ENCODE data around the gene MARCHF3.
"Not testable (repeated sequence)": the region's sequence is repeated elsewhere in the genome, so short reads cannot be mapped to it uniquely, and the experiment has no call there.

MARCHF3 gene

DNA sequence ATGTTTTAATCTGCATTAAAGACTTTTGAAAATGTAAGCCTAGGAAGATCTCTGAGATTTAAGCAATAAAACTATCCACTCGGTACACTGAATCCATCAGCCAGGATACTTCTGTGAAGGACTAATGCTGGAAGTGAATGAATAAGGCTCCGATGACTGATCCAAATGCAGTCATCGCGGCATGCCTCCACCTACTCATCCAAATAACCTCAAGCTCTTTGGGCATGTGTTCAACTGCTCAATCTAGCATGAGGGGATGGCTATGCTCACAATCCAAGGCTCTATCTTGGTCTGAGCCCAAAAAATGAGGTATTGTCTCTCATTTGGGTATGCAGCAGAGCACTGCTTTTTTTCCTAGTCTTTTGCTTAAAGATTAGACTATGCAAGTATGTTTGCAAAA is 19.2 kb downstream of the MARCHF3 start:
- no peak for DNase-seq

DNA sequence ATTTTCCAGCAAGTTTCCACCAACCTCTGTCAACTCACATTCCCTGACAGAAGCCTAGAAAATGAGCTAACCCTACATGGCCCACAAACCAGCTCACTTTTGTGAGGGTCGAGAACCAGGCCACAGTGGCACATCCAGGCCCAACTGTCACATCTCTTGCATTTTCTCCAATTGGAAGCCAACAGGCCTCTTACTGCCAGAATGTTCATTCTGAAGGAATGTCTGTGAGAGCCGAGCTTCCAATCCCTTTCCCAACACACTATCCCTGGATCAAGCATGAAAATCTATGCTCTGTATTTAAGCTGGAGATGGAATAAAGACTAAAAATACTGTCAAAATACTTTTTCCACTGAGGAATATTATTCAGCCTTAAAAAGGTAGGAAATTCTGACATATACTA is 20.0 kb downstream of the MARCHF3 start:
- no peak for DNase-seq

DNA sequence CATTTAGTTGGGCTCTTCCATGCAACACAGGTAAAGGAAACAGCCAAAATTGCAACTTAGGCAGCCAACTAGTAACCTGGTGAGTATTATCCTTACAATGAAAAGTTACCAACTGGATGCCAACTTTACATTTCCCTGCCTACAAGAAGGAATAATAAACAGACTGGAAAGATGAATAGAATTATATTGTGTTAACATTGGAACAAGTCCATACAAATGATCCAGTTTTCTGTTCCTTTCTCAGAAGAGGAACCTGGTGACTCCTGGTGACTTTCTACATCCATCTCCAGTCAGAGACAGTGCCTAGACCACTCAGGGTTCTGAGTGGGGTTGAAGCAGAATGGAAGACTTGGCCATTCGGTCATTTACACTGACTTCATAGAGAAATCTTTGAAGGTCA is 20.6 kb downstream of the MARCHF3 start:
- no peak for DNase-seq

DNA sequence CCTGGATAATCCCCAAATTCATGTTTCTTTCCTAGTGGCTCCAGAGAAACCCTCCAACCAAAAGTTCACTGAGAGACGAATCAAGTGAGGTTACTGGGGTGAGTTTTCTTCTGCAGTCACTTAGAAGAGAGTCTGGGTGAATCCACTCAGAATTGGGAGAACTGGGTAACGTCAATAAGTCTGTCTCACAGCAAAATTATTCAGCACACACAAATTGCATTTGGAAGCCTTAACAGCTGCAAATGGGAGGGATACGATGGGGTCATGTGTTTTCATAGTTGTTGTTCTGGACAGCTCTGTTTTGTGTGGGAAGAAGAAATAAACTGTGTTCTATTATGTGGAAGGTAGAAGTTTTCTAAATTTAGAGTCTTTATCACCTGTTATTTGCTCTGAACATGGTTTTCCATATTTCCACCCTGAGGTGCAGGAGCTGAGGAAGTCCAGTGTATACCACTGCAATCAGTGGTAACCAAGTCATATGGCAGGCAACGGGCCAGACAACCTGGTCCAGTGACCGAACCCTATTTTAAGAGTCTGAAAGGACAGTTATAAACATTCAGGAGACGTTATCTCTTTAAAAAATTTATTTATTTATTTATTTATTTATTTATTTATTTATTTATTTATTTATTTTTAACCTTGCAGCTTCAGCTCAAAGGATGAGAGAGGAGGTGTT is 21.9 kb downstream of the MARCHF3 start:
- DNase-seq, result no peak

DNA sequence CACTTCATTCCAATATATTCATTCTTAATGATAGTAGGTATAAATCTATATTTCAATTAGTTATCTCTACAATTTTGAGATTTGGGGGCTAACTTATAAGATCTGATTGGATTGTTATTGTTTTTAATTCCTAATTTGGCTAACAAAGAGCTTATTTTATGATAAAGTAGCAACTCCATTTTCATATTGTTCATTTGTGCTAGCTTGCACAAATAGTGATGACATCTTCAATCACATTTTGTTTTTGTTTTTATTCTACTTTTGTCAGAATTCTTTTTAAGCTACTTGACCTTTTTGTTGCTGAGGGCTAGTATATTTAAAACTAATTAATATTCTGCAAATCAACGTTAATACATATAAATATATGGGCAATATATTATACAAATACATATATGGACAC is 22.8 kb downstream of the MARCHF3 start:
- DNase-seq, result no peak

DNA sequence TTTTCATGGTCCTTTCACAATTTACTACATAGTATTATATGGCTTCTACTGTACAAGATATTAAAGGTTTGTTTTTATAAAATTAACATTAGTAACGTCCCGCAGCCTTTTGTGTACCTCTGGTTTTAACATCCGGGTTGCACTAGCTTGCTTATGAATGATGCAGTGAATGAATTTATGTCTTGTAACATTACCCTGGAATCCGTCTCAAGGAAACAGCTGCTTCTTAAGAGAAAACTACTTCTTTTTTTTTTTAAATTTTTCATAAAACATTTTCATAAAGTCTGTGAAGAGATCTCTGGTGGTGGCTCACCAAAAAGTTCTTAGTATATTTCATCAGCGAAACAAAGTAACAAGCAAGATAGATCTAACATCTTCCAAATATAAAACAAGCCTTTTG is 23.6 kb downstream of the MARCHF3 start:
- no peak for DNase-seq

DNA sequence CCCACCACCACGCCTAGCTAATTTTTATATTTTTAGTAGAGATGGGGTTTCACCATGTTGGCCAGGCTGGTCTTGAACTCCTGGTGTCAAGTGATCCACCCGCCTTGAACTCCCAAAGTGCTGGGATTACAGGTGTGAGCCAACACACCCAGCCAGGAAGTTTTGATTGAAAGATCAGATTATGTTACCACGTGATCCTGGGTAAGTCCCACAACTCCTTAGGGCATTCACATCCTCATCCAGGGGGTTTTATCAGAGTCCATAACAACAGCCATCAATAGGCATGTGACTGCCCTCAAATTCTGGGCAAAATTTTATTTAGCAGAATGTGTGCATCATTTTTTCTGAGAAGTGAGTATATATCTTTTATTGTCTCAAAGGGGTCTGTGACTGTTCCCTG is 25.1 kb downstream of the MARCHF3 start:
- not testable (repeated sequence) for DNase-seq

DNA sequence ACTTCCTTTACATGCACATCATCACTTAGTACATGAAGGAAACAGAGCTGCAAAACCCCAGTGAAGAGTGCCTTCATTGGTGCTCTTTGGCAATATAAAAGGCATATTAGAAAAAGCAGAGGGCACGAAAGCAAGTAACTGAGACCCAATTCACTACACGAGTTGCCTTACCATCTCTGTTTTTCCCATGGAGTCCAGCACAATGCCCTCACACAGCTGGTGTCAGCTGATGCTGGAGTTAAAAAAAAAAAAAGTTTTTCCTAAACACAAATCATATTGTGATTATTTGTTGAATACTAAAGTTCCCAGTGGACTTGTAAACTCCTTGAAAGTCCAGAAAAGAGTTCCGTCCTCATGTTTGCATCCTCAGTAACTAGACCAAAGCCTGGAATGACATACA is 25.6 kb downstream of the MARCHF3 start:
- no peak for DNase-seq

DNA sequence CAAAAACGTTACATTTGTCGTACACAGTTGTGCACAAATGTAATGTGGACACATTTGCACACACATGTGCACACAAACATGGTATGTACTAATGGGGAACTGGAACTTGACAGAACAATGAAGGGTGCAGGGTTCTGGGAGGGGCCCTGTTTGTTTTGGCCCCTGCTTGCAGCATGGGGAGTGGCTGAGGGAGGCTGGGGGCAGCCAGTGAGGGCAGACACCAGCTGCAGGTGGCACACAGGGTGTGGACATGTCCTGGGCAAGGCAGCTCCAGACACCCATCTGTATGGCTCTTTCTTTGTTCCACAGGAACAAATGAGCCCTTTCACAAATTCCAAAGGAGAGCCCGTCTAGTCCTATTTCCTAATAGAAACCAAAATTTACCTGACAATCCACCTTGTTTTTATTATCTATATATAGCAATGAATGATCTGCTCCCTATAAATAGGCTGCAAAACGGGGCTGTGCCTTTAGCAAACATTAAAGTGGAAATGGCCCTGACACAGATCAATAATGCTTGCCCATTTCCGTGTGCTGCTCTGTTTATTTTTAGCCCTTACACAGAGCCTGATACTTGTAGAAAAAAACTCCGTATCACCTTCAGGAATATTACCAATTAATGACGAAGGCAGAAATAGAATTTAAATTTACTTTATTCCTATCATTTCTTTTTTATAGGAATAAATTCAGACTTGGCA is 26.4 kb downstream of the MARCHF3 start:
- no peak for DNase-seq

DNA sequence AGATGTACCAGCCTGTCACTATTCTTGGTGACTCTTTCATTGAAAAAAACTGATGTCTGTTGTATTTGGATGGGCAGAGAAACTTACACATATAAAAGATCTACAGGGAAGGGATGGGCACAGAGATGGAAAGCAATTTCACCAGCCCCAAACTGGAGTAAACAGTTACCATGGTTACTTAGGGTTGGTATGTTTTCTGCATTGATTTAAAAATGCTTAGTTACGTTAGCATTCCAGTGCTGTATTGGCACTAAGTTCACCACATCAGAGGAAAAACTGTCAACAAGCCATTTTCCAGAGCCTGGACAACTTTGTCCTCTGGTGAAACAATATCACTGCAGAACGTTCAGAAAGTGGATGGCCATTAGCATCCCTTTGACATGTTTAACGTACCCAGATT is 28.0 kb downstream of the MARCHF3 start:
- DNase-seq, result no peak

DNA sequence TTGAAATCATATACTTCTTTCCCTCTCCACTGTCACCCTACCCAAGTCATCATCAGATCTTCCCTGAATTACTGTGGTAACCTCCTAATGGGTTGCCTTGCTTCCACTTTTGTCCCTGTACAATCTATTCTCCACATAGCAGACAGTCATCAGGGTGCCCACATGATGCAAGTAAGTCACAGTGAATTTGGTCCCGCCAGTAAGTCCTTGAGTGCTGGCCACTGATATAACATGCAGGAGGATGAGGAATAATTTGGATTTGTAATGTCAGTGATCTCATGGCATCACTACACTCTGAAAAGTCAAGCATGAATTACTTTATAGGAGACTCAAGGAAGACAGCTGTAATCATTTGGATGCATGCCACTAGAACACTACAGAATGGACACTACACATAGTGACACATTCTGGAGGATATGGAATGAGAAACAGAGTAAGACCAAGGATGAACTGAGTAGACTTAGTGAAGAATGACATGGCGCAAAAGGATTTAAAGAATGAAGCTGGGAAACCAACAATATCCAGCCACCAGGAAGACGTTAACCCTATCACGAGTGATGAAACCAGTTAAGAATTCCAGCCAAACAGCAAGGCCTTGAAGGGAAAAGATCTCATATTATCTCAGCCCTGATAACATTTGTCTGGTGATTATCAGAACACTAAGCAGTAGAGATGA is 28.6 kb downstream of the MARCHF3 start:
- DNase-seq, result no peak

DNA sequence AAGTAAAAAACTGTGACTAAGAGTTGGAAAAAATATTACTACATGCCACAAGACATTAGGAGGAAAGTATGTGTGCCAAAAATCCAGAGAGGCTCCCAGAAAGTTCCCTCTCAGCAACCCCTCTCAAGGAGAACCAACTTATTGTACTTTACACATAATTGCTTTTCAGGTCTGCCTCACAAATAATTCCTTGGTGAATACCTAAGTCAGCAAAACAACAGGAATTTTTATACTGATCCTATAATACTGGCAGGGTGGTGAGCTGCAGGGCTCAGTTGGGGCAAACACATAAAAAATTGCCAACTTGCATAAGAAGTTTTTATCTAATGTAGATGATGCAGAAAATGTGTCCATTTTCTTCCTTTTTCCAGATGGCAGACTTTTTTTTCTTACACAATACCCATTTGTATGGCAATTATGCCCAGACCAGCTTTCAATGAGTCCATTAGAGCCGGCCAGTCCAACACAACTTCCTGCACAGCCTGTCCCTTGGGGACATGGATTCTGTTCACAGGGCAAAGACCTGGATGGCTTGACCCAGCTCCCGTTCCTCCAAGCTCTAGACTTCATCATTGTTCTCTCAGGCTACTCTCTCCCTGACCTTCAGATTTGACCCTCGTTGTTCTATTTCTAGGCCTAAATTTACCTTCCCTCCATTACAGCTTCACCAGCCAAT is 31.3 kb downstream of the MARCHF3 start:
- no peak for DNase-seq

DNA sequence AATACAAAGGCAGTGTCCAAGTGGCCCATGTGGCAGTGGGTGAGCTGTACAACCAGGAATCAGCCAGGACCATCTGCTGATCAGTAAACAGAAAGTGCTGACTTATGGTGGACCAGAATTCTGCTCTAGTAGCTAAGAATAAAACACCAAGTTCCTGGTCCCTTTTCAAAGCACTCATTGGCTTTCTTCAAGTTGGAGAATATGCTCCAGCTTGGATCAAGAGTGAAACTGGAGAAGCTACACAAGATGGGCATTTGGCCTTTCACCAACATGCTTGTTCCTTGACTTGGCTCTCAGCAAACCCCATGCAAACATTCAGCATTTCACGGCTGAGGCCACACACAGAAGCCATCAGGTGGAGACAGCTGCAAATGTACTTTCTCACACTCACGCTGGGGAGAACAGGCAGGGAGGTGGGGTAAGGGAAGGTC is 32.1 kb downstream of the MARCHF3 start:
- DNase-seq, result no peak

DNA sequence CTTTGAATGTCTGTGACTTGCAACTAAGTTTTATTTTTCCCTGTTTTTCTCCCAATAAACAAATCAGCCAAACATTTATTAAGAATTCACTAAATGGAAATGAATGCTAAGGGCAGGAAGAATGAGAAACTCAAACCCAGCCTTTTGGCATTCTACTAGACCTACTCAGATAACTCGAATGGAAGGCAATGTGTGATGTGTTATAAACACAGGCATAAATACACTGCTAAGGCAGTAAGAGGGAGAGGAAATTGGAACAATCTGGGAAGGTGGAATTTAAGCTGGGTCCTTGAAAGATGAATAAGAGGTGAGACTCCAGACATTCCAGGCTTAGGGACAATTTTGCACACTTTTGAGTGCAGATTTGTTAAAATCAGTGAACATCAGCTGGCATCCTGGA is 34.7 kb downstream of the MARCHF3 start:
- DNase-seq, result no peak

DNA sequence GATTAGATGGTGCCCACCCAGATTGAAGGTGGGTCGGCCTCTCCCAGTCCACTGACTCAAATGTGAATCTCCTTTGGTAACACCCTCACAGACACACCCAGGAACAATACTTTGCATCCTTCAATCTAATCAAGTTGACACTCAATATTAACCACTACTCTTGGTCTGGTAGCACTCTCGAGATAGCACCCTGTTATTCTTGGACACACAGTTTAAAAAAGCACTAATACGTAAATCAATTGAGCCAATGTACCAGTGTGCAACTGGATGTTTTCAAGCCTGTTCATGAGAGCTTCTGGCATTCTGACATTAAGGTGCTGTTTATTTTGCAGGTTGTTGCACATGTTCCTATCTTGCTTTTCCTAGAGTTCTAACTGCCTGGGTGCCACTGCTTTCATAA is 35.3 kb downstream of the MARCHF3 start:
- no peak for DNase-seq

DNA sequence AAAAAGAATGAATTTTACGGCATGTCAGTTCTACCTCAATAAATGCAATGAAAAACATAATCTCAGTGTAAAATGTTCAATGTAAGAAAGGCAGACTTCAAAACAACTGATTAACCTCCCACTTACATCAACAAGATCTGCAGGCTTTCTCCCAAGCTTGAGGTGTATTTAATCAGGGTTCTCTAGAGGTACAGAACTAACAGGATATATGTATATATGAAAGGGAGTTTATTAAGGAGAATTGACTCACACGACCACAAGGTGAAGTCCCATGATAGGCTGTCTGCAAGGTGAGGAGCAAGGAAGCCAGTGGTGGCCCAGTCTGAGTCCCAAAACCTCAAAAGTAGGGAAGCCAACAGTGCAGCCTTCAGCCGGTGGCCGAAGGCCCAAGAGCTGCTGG is 35.9 kb downstream of the MARCHF3 start:
- DNase-seq, result no peak

DNA sequence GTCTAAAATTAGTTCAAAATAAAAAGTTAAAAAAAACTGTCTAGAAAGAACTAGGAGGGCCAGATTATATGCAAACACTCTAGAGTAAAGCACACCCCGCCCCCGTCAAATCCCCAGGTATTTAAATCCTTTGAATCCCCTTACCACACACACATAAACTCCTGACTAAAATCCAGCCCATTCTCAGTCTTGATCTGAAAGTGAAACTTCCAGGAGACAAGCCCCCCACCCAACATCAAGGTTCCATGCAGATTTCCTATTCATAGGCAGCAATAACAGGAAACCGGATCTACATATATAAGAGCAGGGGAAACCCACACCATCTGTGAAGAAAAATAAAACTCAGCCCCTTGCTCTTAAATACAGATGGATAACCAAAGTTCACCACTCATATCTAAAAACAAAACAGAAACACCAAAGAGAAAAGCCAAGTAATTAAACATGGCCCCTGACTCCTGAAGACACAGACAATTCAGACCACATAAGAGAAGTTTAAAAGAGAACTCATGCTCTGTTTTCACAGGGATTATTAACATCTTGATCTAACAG is 42.3 kb downstream of the MARCHF3 start:
- peak; percentile 49 for DNase-seq

DNA sequence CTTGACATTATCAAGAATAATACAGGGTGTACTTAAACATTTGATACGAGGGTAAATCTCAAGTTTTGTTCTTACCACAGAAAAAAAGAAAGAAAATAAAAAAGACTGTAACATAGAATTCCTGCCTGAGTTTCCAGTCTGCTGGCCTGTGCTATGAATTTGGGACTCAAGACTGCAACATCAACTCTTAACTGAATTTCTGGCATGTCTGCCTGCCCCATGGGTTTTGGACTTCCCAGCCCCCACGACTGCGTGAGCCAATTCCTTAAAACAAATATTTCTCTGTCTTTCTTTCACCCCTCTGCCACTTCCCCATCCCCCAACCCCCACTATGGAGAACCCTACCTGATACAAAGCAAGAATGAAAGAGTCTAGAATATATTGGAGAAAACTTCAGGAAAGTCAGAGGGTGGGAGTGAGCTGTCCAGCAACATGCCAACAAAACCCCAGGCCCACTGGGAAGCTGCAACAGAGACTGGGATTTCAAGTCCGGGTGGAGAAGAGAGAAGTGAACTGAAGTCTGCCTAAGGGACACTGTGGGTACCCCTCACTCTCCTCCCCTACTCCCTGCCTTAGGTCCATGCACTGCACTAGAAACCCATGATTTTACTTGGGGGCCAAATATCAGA is 43.0 kb downstream of the MARCHF3 start:
- no peak for DNase-seq

DNA sequence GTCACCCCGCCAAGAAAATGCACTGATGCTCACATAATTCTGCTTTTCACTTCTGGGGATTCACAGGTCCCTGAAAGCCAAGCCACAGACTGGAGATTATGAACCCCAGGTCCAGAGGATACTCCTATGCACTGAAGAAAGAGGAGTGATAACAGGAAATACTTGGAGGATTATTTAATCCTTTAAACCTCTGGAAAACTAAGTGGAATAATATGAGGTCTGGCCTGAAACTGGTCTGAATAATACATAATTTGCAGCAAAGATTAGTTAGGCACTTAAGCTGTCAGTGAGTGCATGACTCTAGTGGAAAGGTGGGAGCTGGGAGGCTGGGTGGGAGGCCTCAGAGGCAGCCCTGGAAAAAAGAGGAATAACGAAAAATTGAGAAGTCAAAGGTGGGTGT is 45.7 kb downstream of the MARCHF3 start:
- no peak for DNase-seq

DNA sequence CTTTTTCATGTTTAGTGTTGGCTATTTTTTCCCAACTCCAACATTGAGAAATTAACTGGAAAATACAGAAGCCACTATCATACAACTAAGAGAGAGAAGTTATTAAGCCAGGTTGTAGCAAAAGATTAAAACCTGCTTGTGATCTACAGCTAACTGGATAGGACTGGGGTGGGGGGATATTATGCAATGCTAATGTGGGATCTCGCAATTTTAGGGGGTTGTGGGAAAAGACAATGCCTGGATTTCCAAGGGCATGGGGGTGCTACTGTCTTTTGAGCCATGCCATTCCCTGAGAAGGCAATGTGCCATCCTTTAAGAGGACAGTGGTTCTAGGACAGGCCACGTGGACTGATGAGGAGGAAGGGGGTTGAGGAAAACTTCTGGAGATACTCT is 46.5 kb downstream of the MARCHF3 start:
- no peak for DNase-seq

DNA sequence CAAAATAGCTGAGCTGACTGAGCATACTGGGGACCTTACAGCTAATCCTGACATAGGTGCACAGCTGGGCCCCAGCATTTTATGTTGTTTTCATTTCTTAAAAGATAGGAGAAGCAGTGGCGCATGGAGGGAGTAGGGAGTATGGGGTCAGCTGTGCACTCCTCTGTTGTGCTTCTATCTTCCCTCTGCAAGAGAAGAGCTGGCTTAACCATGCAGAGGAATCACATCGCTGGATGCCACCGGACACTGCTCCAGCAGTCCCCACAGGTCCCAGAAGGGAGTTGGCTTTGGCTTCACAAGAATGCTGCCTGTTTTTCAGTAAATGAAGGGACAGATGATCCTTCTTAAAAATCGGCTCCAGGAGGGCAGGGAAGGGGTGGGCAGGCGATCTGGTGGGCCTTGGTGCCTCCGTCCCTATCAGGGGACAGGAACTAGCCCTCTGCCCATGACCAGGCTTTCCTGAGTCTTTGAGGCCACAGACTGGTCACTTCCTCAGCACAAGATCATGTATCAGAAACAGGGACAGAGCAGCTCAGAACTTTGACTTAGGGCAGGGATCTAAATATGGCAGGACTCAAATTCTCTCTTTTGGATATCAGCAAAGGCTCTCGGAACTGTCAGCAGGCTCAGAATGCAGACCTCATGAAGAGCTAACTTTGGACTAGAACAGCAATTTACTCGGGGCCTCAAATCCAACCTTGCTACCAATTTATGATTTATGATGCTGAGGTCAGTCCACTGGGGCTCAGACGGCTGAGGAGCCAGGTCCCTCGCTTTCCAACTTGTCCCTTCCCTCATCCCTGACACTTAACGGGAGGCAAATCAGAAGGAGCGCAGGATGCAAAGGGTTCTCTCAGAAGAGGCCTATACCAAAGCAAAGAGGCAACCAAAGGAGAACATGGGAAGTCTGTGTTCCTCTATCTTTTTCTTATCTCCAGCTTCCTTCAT is 47.2 kb downstream of the MARCHF3 start:
- DNase-seq, result no peak

DNA sequence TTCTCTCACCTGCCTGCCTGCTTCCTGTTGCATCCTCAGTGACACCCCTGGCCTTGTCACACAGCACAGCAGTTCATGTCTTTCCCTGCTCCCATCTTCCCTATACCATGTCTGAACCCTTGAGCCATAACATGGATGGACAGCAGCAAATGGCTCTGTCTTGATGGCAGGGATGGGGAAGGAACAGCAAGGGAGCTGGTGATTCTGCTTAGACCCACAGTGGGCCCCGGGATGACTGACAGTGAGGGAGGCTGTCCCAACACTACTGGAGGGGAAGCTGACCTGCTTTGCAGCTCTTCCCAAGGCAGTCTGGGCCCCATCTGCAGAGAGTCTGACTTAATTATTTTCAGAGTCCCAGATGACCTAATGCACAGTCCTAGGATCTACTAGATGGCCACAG is 48.2 kb downstream of the MARCHF3 start:
- no peak for DNase-seq

Measured in activated CD4-positive, alpha-beta T cell treated with anti-CD3 and anti-CD28 coated beads for 48 hours (primary cell).